ENCODE results near the gene CDK19.

DNA sequence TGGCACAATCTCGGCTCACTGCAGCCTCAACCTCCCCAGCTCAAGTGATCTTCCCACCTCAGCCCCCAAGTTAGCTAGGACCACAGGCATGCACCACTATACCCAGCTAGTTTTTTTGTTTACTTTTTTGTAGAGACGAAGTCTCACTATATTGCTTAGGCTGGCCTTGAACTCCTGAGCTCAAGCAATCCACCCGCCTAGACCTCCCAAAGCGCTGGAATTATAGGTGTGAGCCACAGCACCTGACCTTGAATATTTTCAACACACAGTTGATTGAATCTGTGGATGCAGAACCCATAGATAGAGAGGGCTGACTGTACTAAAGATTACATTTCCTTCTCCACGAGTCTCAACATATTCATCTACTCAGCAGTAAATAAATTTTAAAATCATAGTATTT lies 15.6 kb downstream of the CDK19 start:
- TF ChIP-seq, protein P1, sequence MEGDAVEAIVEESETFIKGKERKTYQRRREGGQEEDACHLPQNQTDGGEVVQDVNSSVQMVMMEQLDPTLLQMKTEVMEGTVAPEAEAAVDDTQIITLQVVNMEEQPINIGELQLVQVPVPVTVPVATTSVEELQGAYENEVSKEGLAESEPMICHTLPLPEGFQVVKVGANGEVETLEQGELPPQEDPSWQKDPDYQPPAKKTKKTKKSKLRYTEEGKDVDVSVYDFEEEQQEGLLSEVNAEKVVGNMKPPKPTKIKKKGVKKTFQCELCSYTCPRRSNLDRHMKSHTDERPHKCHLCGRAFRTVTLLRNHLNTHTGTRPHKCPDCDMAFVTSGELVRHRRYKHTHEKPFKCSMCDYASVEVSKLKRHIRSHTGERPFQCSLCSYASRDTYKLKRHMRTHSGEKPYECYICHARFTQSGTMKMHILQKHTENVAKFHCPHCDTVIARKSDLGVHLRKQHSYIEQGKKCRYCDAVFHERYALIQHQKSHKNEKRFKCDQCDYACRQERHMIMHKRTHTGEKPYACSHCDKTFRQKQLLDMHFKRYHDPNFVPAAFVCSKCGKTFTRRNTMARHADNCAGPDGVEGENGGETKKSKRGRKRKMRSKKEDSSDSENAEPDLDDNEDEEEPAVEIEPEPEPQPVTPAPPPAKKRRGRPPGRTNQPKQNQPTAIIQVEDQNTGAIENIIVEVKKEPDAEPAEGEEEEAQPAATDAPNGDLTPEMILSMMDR (IDR thresholded peaks at IDR 0.05; ENCODE audit: low read length): no peak
- no peak for TF ChIP-seq EZH2 (IDR thresholded peaks at IDR 0.05; ENCODE audit: borderline replicate concordance, low read length)

Measured in OCI-LY1 (cell line).